ENCODE measurements around the gene TNF.

TNF gene

GRCh38 chr6:31575952-31576685 is 754 bp downstream of the TNF start:
- ChIA-PET POLR2A (interaction anchor here (1.1 to 1.4 kb wide), 2 partner anchors 17 to 25 kb away, joined by 4 to 6 read pairs; partner anchors contain the start of gene NCR3), CTCF (interaction anchor here (0.9 to 18.7 kb wide), 10 partner anchors 8 to 313 kb away, joined by 3 to 518 read pairs (median 6); partner anchors contain the start of genes LST1 and NCR3)

GRCh38 chr6:31576897-31577578 is 1.7 kb downstream of the TNF start:
- TF ChIP-seq IKZF3 (tag by site-specific recombination; IDR thresholded peaks at IDR 0.05) = no peak
- no peak for TF ChIP-seq ZNF623 (tag by site-specific recombination; IDR thresholded peaks at IDR 0.05)
- TF ChIP-seq ZFP37 (tag by site-specific recombination; IDR thresholded peaks at IDR 0.05) = no peak
- TF ChIP-seq ZNF10 (tag by site-specific recombination; IDR thresholded peaks at IDR 0.05) = no peak
- TF ChIP-seq ZNF175 (tag by site-specific recombination; IDR thresholded peaks at IDR 0.05) = no peak
- no peak for TF ChIP-seq ZBTB10 (tag by site-specific recombination; IDR thresholded peaks at IDR 0.05)
- Histone ChIP-seq H3K9me3 (ENCODE audit: control insufficient read depth, insufficient read depth, low read depth, low read length) (no peaks in the 10 kb centered on the region), H3K36me3 (ENCODE audit: control insufficient read depth in 2 of 2, insufficient read depth in 1 of 2, low read length in 2 of 2) (no peaks in the 10 kb centered on the region), H3K4me1 (ENCODE audit: control insufficient read depth, insufficient read depth, low read length) (peaks cover 4% of the 10 kb centered on the region; the same call in 1 of the 2 replicates), H3K27ac (ENCODE audit: extremely low read depth, low read depth, low read length) (no peak overlapping the region), H3K4me3 (ENCODE audit: low read depth, low read length) (no peak overlapping the region)
- ChIA-PET CTCF (interaction anchor here (0.6 to 18.7 kb wide), 7 partner anchors 8 to 312 kb away, joined by 3 to 518 read pairs (median 5); partner anchors contain the start of genes LST1 and NCR3), POLR2A (interaction anchor here (1.1 to 1.4 kb wide), 2 partner anchors 16 to 26 kb away, joined by 4 to 6 read pairs; partner anchors contain the start of gene NCR3)

More at GRCh38 chr6:31575952-31576685, 754 bp downstream of the TNF start:
- Histone ChIP-seq H3K27ac (ENCODE audit: extremely low read depth, low read depth, low read length) (no peak overlapping the region), H3K9me3 (ENCODE audit: control insufficient read depth, insufficient read depth, low read depth, low read length) (no peaks in the 10 kb centered on the region), H3K4me3 (ENCODE audit: low read depth, low read length) (no peak overlapping the region), H3K36me3 (ENCODE audit: control insufficient read depth in 2 of 2, insufficient read depth in 1 of 2, low read length in 2 of 2) (no peaks in the 10 kb centered on the region), H3K4me1 (ENCODE audit: control insufficient read depth, insufficient read depth, low read length) (peaks cover 1% of the 10 kb centered on the region; the same call in 1 of the 2 replicates)
- peak; percentile 78 for TF ChIP-seq ZNF366 (tag by site-specific recombination; conservative IDR thresholded peaks at IDR 0.05)
- TF ChIP-seq ZNF24 (tag by site-specific recombination; IDR thresholded peaks at IDR 0.05) = peak; percentile 64; the same call in 1 of the 2 replicates
- peak; percentile 58 for TF ChIP-seq ZNF341 (tag by site-specific recombination; IDR thresholded peaks at IDR 0.05; ENCODE audit: low read depth)
- no peak for TF ChIP-seq ZNF324 (tag by site-specific recombination; IDR thresholded peaks at IDR 0.05)
- no peak for TF ChIP-seq SETDB1 (IDR thresholded peaks at IDR 0.05; ENCODE audit: insufficient read length, low read length)

GRCh38 chr6:31577579-31577966 is 2.2 kb downstream of the TNF start:
- Histone ChIP-seq H3K4me1 (ENCODE audit: control insufficient read depth, insufficient read depth, low read length) (peaks cover 4% of the 10 kb centered on the region; the same call in 1 of the 2 replicates), H3K9me3 (ENCODE audit: control insufficient read depth, insufficient read depth, low read depth, low read length) (no peaks in the 10 kb centered on the region), H3K27ac (ENCODE audit: extremely low read depth, low read depth, low read length) (no peak overlapping the region), H3K36me3 (ENCODE audit: control insufficient read depth in 2 of 2, insufficient read depth in 1 of 2, low read length in 2 of 2) (no peaks in the 10 kb centered on the region), H3K4me3 (ENCODE audit: low read depth, low read length) (no peak overlapping the region)
- POLR2A ChIA-PET = interaction anchor here (1.4 kb wide), 1 partner anchor 26 kb away, joined by 4 read pairs; no protein-coding TSS in a partner anchor
- CTCF ChIA-PET = interaction anchor here (0.6 to 18.7 kb wide), 6 partner anchors 9 to 226 kb away, joined by 3 to 518 read pairs (median 8); partner anchors contain the start of genes LST1, LTA and NCR3
- TF ChIP-seq ZNF626 (tag by site-specific recombination; IDR thresholded peaks at IDR 0.05) (no peak), ZNF175 (tag by site-specific recombination; IDR thresholded peaks at IDR 0.05) (no peak), ZFP69B (tag by site-specific recombination; IDR thresholded peaks at IDR 0.05) (no peak), ZNF621 (tag by site-specific recombination; IDR thresholded peaks at IDR 0.05) (no peak), ZNF510 (tag by site-specific recombination; IDR thresholded peaks at IDR 0.05; ENCODE audit: insufficient replicate concordance) (no peak), ZNF292 (tag by site-specific recombination; IDR thresholded peaks at IDR 0.05; ENCODE audit: borderline replicate concordance, low read depth) (no peak), ZNF692 (tag by site-specific recombination; IDR thresholded peaks at IDR 0.05) (no peak), ZNF23 (tag by site-specific recombination; IDR thresholded peaks at IDR 0.05; ENCODE audit: borderline replicate concordance) (no peak), KLF10 (tag by site-specific recombination; IDR thresholded peaks at IDR 0.05) (no peak), ZBTB44 (tag by site-specific recombination; IDR thresholded peaks at IDR 0.05) (no peak), ZNF645 (tag by site-specific recombination; IDR thresholded peaks at IDR 0.05) (no peak)
